ENCODE data around the gene CHMP4B.

DNA sequence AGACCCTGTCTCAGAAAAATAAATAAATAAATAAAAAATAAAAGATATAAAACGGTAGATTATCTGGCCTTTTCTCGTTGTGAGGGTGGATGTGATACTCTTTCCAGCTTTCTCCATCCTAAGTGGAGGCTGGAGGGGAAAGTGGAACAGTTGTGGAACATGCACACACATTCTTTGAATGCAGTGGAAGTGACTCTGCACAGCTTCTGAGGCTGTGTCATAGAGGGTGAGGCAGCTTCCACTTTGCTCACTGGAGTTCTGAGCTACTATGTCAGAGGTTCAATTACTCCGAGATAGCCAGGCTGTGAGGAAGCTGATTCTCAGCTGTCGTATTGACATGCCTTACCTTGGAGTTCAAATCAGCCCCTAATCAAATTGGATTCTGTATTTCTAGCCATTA is 82.2 kb downstream of the CHMP4B start:
- TF ChIP-seq, protein P1, sequence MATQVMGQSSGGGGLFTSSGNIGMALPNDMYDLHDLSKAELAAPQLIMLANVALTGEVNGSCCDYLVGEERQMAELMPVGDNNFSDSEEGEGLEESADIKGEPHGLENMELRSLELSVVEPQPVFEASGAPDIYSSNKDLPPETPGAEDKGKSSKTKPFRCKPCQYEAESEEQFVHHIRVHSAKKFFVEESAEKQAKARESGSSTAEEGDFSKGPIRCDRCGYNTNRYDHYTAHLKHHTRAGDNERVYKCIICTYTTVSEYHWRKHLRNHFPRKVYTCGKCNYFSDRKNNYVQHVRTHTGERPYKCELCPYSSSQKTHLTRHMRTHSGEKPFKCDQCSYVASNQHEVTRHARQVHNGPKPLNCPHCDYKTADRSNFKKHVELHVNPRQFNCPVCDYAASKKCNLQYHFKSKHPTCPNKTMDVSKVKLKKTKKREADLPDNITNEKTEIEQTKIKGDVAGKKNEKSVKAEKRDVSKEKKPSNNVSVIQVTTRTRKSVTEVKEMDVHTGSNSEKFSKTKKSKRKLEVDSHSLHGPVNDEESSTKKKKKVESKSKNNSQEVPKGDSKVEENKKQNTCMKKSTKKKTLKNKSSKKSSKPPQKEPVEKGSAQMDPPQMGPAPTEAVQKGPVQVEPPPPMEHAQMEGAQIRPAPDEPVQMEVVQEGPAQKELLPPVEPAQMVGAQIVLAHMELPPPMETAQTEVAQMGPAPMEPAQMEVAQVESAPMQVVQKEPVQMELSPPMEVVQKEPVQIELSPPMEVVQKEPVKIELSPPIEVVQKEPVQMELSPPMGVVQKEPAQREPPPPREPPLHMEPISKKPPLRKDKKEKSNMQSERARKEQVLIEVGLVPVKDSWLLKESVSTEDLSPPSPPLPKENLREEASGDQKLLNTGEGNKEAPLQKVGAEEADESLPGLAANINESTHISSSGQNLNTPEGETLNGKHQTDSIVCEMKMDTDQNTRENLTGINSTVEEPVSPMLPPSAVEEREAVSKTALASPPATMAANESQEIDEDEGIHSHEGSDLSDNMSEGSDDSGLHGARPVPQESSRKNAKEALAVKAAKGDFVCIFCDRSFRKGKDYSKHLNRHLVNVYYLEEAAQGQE (IDR thresholded peaks at IDR 0.05; ENCODE audit: insufficient read depth in 1 of 2, low read depth in 2 of 2, low read length in 2 of 2): no peak
- TF ChIP-seq POLR2AphosphoS5 (IDR thresholded peaks at IDR 0.05; ENCODE audit: low read depth, low read length): no peak
- no peak for TF ChIP-seq SIN3A (IDR thresholded peaks at IDR 0.05; ENCODE audit: borderline replicate concordance, insufficient read depth, low read length)
